Smooth muscle cell of the pulmonary artery (primary cell): ENCODE data around the gene RMI1. TPM values are rescaled to one million over a fixed set of nuclear protein-coding genes. Genes with fewer than 3 reads are reported as not detected.

Source experiments
- total RNA-seq: library from RNA; depleted of rRNA; stranded (reverse); fragments of >200 nt; gene quantifications from 2 replicates; pipeline ENCODE4 v1.2.3, GENCODE V29; 2014

RMI1 gene
- 6.1 and 8.4 TPM in 2 replicates for total RNA-seq

DNA sequence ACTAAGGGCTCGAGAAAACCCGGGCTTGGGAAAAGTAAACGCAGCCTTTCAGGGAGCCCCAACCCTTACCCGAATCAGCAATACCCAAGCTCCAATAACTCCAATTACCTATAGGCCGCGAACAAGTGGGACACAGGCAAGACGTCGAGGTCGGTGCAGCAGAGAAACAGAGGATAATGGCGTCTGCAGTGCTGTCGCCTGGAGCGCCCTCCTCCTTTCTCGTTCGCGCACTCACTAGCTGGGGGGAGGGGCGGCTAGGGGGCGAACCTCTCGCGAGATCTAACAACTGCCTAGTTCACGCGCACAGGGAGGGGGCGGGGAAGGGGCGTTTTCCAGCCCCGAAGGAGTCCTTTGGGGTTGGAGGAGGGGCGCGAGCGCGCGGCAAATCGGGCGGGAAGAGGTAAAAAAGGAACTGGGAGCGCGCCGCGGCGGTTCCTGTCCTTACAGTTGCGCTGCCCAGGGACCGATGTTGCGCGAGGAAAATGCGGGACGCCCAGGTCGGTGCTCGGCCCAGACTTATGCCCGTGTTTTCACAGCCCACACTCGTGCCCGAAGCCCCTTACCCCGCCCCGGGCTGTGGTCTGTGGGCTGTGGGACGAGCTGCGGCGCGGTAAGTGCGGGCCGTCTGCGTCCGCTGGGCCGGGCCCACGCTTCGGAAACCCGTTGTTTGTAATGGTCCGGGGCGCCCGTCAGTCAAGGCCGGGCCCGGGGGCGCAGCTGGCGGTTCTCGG, at the start of gene RMI1:
TSS of gene RMI1 (plus strand) at position 411 of the 731 bp plus-strand sequence. CDS start 20,182 bp downstream, outside the sequence.

DNA sequence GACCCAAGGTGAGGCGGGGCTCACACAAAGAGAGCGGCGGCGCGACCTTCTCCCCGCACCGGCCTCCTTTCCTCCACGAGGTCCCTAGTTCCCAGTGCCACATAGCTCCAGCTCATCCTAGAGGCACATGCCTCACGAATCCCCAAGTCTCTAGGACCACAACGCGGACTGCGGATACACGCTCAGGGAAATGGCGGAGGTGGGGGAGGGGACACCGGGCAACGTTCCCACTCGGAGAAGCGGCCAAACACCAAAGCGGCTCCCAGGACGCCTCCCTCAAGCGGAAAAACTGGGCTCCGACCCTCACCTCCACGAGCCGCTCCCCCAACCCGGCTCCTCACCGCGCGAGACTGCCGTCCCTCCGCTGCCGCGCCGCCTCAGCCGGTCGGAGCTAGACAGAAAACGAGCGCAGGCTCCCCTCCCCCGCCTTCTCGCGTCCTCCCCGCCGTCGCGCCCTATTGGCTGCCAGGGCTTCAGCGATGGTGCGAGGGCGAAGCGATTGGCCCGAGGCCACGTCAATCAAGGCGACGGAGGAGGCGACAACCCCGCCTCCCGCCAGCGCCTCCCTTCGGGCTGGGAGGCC, 702 bp upstream of the RMI1 start, which contains the start of gene HNRNPK:
TSS of gene HNRNPK (minus strand) at position 404 of the 583 bp plus-strand sequence. CDS start 1,963 bp downstream, outside the sequence.

Other genes starting within 250 kb of the RMI1 start
- gene GKAP1, start 163.0 kb upstream of the RMI1 start, total RNA-seq, result 0.50 and 0.52 TPM in 2 replicates
- 3.0 and 3.3 TPM in 2 replicates for gene KIF27, start 59.4 kb upstream of the RMI1 start, total RNA-seq
- gene HNRNPK, start 590 bp upstream of the RMI1 start, total RNA-seq, result 367 and 491 TPM in 2 replicates